Astrocyte (in vitro differentiated cells and primary cell): ENCODE results near the gene TGM3. TPM values are rescaled to one million over a fixed set of nuclear protein-coding genes. Genes with fewer than 3 reads are reported as not detected.

ENCODE experiments used
- DNase-seq: peaks from one replicate; pipeline ENCODE4 v3.0.0-alpha.2; 2010; ENCODE audit warnings: low read depth
- FAIRE-seq: peaks from 2 replicates; lab custom pipeline; 2011; peaks lifted over from hg19 to GRCh38; lab: Jason Lieb, UNC
- H2AFZ ChIP-seq: 2 replicates; pipeline ENCODE4 v1.6.0; 2012; ENCODE audit warnings: low read depth, low read length, inconsistent platforms
- H3K27ac ChIP-seq: 2 replicates; pipeline ENCODE4 v1.5.1; 2011; ENCODE audit warnings: low read depth, low read length, inconsistent platforms
- H3K27me3 ChIP-seq: 2 replicates; pipeline ENCODE4 v1.6.0; 2011; ENCODE audit warnings: low read length, inconsistent platforms; ENCODE audit not compliant: insufficient read depth
- H3K36me3 ChIP-seq: 2 replicates; pipeline ENCODE4 v1.5.1; 2011; ENCODE audit warnings: low read length, inconsistent platforms; ENCODE audit not compliant: insufficient read depth
- H3K4me1 ChIP-seq: 2 replicates; pipeline ENCODE4 v1.5.1; 2011; ENCODE audit warnings: low read length, inconsistent platforms; ENCODE audit not compliant: insufficient read depth
- H3K4me2 ChIP-seq: 2 replicates; pipeline ENCODE4 v1.6.0; 2012; ENCODE audit warnings: low read length, inconsistent platforms
- H3K4me3 ChIP-seq: 2 replicates; pipeline ENCODE4 v1.5.1; 2011; ENCODE audit warnings: low read depth, mild to moderate bottlenecking, low read length, inconsistent platforms; ENCODE audit not compliant: insufficient read depth
- H3K79me2 ChIP-seq: 2 replicates; pipeline ENCODE4 v1.6.0; 2012; ENCODE audit warnings: mild to moderate bottlenecking, low read length, inconsistent platforms; ENCODE audit not compliant: insufficient read depth
- H3K9ac ChIP-seq: 2 replicates; pipeline ENCODE4 v1.6.0; 2012; ENCODE audit warnings: mild to moderate bottlenecking, low read length, inconsistent platforms
- H3K9me3 ChIP-seq: 2 replicates; pipeline ENCODE4 v1.5.1; 2012; ENCODE audit warnings: low read depth, mild to moderate bottlenecking, low read length, inconsistent platforms; ENCODE audit not compliant: insufficient read depth
- H4K20me1 ChIP-seq: 2 replicates; pipeline ENCODE4 v1.6.0; 2012; ENCODE audit warnings: low read length, inconsistent platforms; ENCODE audit not compliant: insufficient read depth
- H3K27ac Mint-ChIP-seq: one replicate; pipeline ENCODE4 v1.8.0; 2021; ENCODE audit warnings: mild to moderate bottlenecking, mixed read lengths; ENCODE audit not compliant: unreplicated experiment
- H3K27me3 Mint-ChIP-seq: one replicate; pipeline ENCODE4 v1.8.0; 2021; ENCODE audit warnings: low read depth, mixed read lengths; ENCODE audit not compliant: unreplicated experiment
- H3K36me3 Mint-ChIP-seq: one replicate; pipeline ENCODE4 v1.8.0; 2021; ENCODE audit warnings: low read depth, mixed read lengths; ENCODE audit not compliant: unreplicated experiment
- H3K4me1 Mint-ChIP-seq: one replicate; pipeline ENCODE4 v1.8.0; 2021; ENCODE audit warnings: low read depth, mixed read lengths; ENCODE audit not compliant: unreplicated experiment
- H3K4me3 Mint-ChIP-seq: one replicate; pipeline ENCODE4 v1.8.0; 2021; ENCODE audit warnings: mild to moderate bottlenecking, moderate library complexity, mixed read lengths; ENCODE audit not compliant: unreplicated experiment
- H3K9me3 Mint-ChIP-seq: one replicate; pipeline ENCODE4 v1.8.0; 2021; ENCODE audit warnings: mild to moderate bottlenecking, mixed read lengths; ENCODE audit not compliant: unreplicated experiment
- CTCF ChIP-seq: IDR thresholded peaks from 2 replicates; pipeline ENCODE4 v1.5.1; 2011; ENCODE audit warnings: low read depth, mild to moderate bottlenecking, inconsistent platforms, low read length, moderate library complexity; ENCODE audit not compliant: insufficient read depth
- EZH2 ChIP-seq: IDR thresholded peaks from 2 replicates; pipeline ENCODE4 v1.6.1; 2012; ENCODE audit warnings: mild to moderate bottlenecking, low read length, inconsistent platforms; ENCODE audit not compliant: insufficient read depth
- total RNA-seq: library from RNA; stranded (reverse); gene quantifications from 2 replicates; pipeline ENCODE4 v1.2.1, GENCODE V29; 2021

The TGM3 gene
- total RNA-seq, 1 donor from 2014 or later: not detected

GRCh38 chr20:2348336-2348735 lies 52.5 kb downstream of the TGM3 start:
- peaks cover 3% of the 10 kb centered on the region for H3K4me1 ChIP-seq
- no peak for FAIRE-seq
- no peaks in the 10 kb centered on the region for H3K9me3 Mint-ChIP-seq

GRCh38 chr20:2349801-2350200 lies 54.0 kb downstream of the TGM3 start:
- Mint-ChIP-seq H3K9me3 (no peaks in the 10 kb centered on the region), H3K27ac (no peak overlapping the region), H3K27me3 (peaks cover 16% of the 10 kb centered on the region), H3K4me1 (no peaks in the 10 kb centered on the region), H3K4me3 (no peak overlapping the region), H3K36me3 (no peaks in the 10 kb centered on the region)
- no peak overlapping the region for H2AFZ ChIP-seq
- no peaks in the 10 kb centered on the region for H3K79me2 ChIP-seq
- DNase-seq: peak; percentile 15
- H3K9me3 ChIP-seq: no peaks in the 10 kb centered on the region
- no peak overlapping the region for H3K9ac ChIP-seq
- H3K4me3 ChIP-seq: no peak overlapping the region
- peaks cover 3% of the 10 kb centered on the region for H3K4me1 ChIP-seq
- H3K36me3 ChIP-seq: no peaks in the 10 kb centered on the region
- H3K27ac ChIP-seq: no peak overlapping the region
- no peak for FAIRE-seq
- peaks cover 4% of the 10 kb centered on the region for H3K27me3 ChIP-seq
- H3K4me2 ChIP-seq: no peak overlapping the region
- H4K20me1 ChIP-seq: no peaks in the 10 kb centered on the region
- TF ChIP-seq EZH2: no peak
- TF ChIP-seq CTCF: no peak

More at GRCh38 chr20:2348336-2348735, 52.5 kb downstream of the TGM3 start:
- H2AFZ ChIP-seq: no peak overlapping the region
- H3K4me1 Mint-ChIP-seq: no peaks in the 10 kb centered on the region
- no peak overlapping the region for H3K27ac ChIP-seq
- H3K79me2 ChIP-seq: no peaks in the 10 kb centered on the region
- H3K4me3 Mint-ChIP-seq: no peak overlapping the region
- H3K9me3 ChIP-seq: no peaks in the 10 kb centered on the region
- no peaks in the 10 kb centered on the region for H3K27me3 ChIP-seq
- no peak overlapping the region for H3K9ac ChIP-seq
- DNase-seq: no peak
- no peak overlapping the region for H3K4me3 ChIP-seq
- no peak overlapping the region for H3K27ac Mint-ChIP-seq
- H3K4me2 ChIP-seq: no peak overlapping the region
- H4K20me1 ChIP-seq: no peaks in the 10 kb centered on the region
- no peaks in the 10 kb centered on the region for H3K36me3 Mint-ChIP-seq
- TF ChIP-seq EZH2: no peak
- TF ChIP-seq CTCF: no peak
- peaks cover 15% of the 10 kb centered on the region for H3K27me3 Mint-ChIP-seq
- H3K36me3 ChIP-seq: no peaks in the 10 kb centered on the region

- no peaks in the 10 kb centered on the region for H3K4me1 Mint-ChIP-seq
- no peak overlapping the region for H3K4me3 Mint-ChIP-seq
- H3K4me3 ChIP-seq: no peak overlapping the region
- no peaks in the 10 kb centered on the region for H3K36me3 ChIP-seq
- peaks cover 4% of the 10 kb centered on the region for H3K27me3 ChIP-seq
- peaks cover 3% of the 10 kb centered on the region for H3K4me1 ChIP-seq
- no peaks in the 10 kb centered on the region for H3K36me3 Mint-ChIP-seq
- FAIRE-seq: no peak
- H3K9ac ChIP-seq: no peak overlapping the region
- no peaks in the 10 kb centered on the region for H3K9me3 ChIP-seq
- DNase-seq: no peak
- no peaks in the 10 kb centered on the region for H3K9me3 Mint-ChIP-seq
- H2AFZ ChIP-seq: no peak overlapping the region
- H3K27me3 Mint-ChIP-seq: peaks cover 16% of the 10 kb centered on the region
- no peak overlapping the region for H3K27ac Mint-ChIP-seq
- no peak overlapping the region for H3K27ac ChIP-seq
- no peak for TF ChIP-seq EZH2
- no peak for TF ChIP-seq CTCF
- no peaks in the 10 kb centered on the region for H4K20me1 ChIP-seq
- H3K79me2 ChIP-seq: no peaks in the 10 kb centered on the region
- no peak overlapping the region for H3K4me2 ChIP-seq
Observed at GRCh38 chr20:2350606-2351005, 54.8 kb downstream of the TGM3 start.
